HepG2 (cell line): ENCODE data around the gene VEPH1. TPM values are rescaled to one million over a fixed set of nuclear protein-coding genes. Genes with fewer than 3 reads are reported as not detected.

Source experiments
- ATAC-seq: fragments of 200-7000 bp; cut with Tn5 transposase; 3 replicates; pipeline ENCODE4 v1.9.1; 2020; ENCODE audit warnings: mild to moderate bottlenecking, moderate library complexity
- BruUV-seq: library from RNA; stranded (reverse); fragments of 400-500 nt; replicated peaks from 2 replicates; lab custom pipeline; 2021; lab: Mats Ljungman, UMichigan
- CTCF ChIA-PET: fragments of 300-600 bp; formaldehyde crosslinking; extraction: SDS; loops from one replicate; lab custom pipeline; 2021; ENCODE audit warnings: low total read pairs, inconsistent platforms, low intra/inter-chr PET ratio; lab: Yijun Ruan, JAX
- POLR2A ChIA-PET: fragments of 350-600 bp; sonication (Branson Sonifier 250); formaldehyde crosslinking; loops from one replicate; lab custom pipeline; 2020; ENCODE audit warnings: antibody characterized with exemption, inconsistent platforms; lab: Yijun Ruan, JAX
- DNase-seq: peaks from one replicate; pipeline ENCODE4 v3.0.0-alpha.2; 2015; ENCODE audit warnings: low spot score
- FAIRE-seq: peaks from 3 replicates; lab custom pipeline; 2011; peaks lifted over from hg19 to GRCh38; lab: Jason Lieb, UNC
- H2AFZ ChIP-seq: one replicate; pipeline ENCODE4 v1.6.1; 2011; ENCODE audit warnings: low read length, inconsistent platforms
- H3K27ac ChIP-seq: fragments of 300-600 bp; 3 replicates; pipeline ENCODE4 v1.8.0; 2011; ENCODE audit warnings: mixed run types, mild to moderate bottlenecking, mixed read lengths, low read length, inconsistent platforms; ENCODE audit not compliant: insufficient read depth; ENCODE audit errors: extremely low read length
- H3K27me3 ChIP-seq, 2 experiments: fragments of 200-600 bp in 1 of 2; 2 replicates in 1 of 2; 3 replicates in 1 of 2; pipeline versions ENCODE4 v1.6.0 to v1.8.0; 2011; ENCODE audit warnings: low read length in 2 of 2, mild to moderate bottlenecking in 2 of 2, moderate library complexity in 2 of 2, inconsistent platforms in 1 of 2; ENCODE audit not compliant: insufficient read depth in 2 of 2, control insufficient read depth in 1 of 2
- H3K36me3 ChIP-seq, 2 experiments: fragments of 200-600 bp in 1 of 2; replicated peaks in 1 of 2; 2 replicates in 1 of 2; 3 replicates in 1 of 2; pipeline versions ENCODE4 v1.5.1 to v1.8.0; 2011; ENCODE audit warnings: low read length in 2 of 2, inconsistent platforms in 1 of 2; ENCODE audit not compliant: insufficient read depth in 2 of 2, control insufficient read depth in 1 of 2
- H3K4me1 ChIP-seq: 2 replicates; pipeline ENCODE4 v1.5.1; 2012; ENCODE audit warnings: low read length, inconsistent platforms; ENCODE audit not compliant: insufficient read depth
- H3K4me2 ChIP-seq: 2 replicates; pipeline ENCODE4 v1.6.0; 2011; ENCODE audit warnings: low read depth, low read length, inconsistent platforms
- H3K4me3 ChIP-seq, 3 experiments: fragments of 200-600 bp in 1 of 3; sonication (generic), shearing (Covaris generic) in 1 of 3; replicated peaks in 1 of 3; 2 replicates each; pipeline ENCODE4 v1.5.1; 2011 to 2016; ENCODE audit warnings: low read length in 3 of 3, inconsistent platforms in 2 of 3, low read depth in 2 of 3, mild to moderate bottlenecking in 2 of 3, control low read depth in 1 of 3, mixed read lengths in 1 of 3; ENCODE audit not compliant: insufficient read depth in 1 of 3
- H3K79me2 ChIP-seq: one replicate; pipeline ENCODE4 v1.6.1; 2011; ENCODE audit warnings: low read length, inconsistent platforms; ENCODE audit not compliant: insufficient read depth
- H3K9ac ChIP-seq: 2 replicates; pipeline ENCODE4 v1.6.0; 2011; ENCODE audit warnings: mild to moderate bottlenecking, low read depth, low read length, inconsistent platforms; ENCODE audit not compliant: insufficient read depth
- H3K9me3 ChIP-seq: 2 replicates; pipeline ENCODE4 v1.5.1; 2012; ENCODE audit warnings: mild to moderate bottlenecking, low read length
- H4K20me1 ChIP-seq: 2 replicates; pipeline ENCODE4 v1.6.0; 2011; ENCODE audit warnings: inconsistent platforms, mild to moderate bottlenecking, low read length, moderate library complexity; ENCODE audit not compliant: insufficient read depth
- HBP1 ChIP-seq: IDR thresholded peaks from 2 replicates; pipeline ENCODE4 v1.6.1; 2016; ENCODE audit warnings: low read depth, control low read depth
- PAXIP1 ChIP-seq: sonication (generic); formaldehyde crosslinking; conservative IDR thresholded peaks from 2 replicates; pipeline ENCODE4 v1.4.0; 2020; ENCODE audit warnings: mild to moderate bottlenecking, missing genetic modification reagents, moderate library complexity
- ZNF251 ChIP-seq: sonication (generic); formaldehyde crosslinking; IDR thresholded peaks from 2 replicates; pipeline ENCODE4 v1.9.0; 2021; ENCODE audit warnings: mild to moderate bottlenecking, missing genetic modification reagents
- WGBS: methylation state at CpG from one replicate; pipeline ENCODE4 v1.1.6; 2017; ENCODE audit warnings: low lambda C conversion rate; 5-methylcytosine and 5-hydroxymethylcytosine counted together
- in situ Hi-C: cut with HindIII; loops from 2 replicates; pipeline ENCODE4 v1.10.0; 2017; ENCODE audit warnings: low pct_unique_long_range_greater_than_20kb; ENCODE audit not compliant: extremely low pct_ligation_motif_present
- intact Hi-C: fragments of 100-400 bp; cut with micrococcal nuclease; formaldehyde crosslinking; loops from one replicate; pipeline ENCODE4 v1.10.0; 2022; ENCODE audit not compliant: unreplicated experiment
- polyA plus RNA-seq, 8 experiments: library from polyadenylated mRNA; depleted of rRNA in 3 of 8; stranded (reverse) in 7 of 8; unstranded in 1 of 8; fragments of >200 nt; fragmentation: Illumina TruSeq in 4 of 8; extraction: Trizol in 4 of 8; gene quantifications; 2 replicates each; pipeline versions ENCODE4 v1.2.1 to v1.2.3, GENCODE V29; 2011 to 2016; ENCODE audit warnings: low read depth in 4 of 8, missing spikeins in 1 of 8, mixed read lengths in 1 of 8; ENCODE audit not compliant: insufficient read depth in 1 of 8
- total RNA-seq, 5 experiments: library from RNA; depleted of rRNA; stranded (reverse); fragments of >200 nt; fragmentation: Illumina TruSeq; extraction: Trizol; gene quantifications; 2 replicates each; pipeline ENCODE4 v1.2.3, GENCODE V29; 2016; ENCODE audit warnings: low read depth in 1 of 5

VEPH1 gene
- total and polyA plus RNA-seq, 2 of the 13 experiments (the other 11 are each of a cell fraction or from before 2014, with no cell fraction given): not detected

GRCh38 chr3:157500232-157500631, 3.0 kb downstream of the VEPH1 start:
- in situ Hi-C loops (no loop called here), intact Hi-C loops (no loop called here)
- H3K4me2 ChIP-seq: no peak overlapping the region
- H3K79me2 ChIP-seq: no peaks in the 10 kb centered on the region
- no peaks in the 10 kb centered on the region for H3K9me3 ChIP-seq
- WGBS: 22% methylated on average over 4 of the region's 4 CpGs
- H3K27me3 ChIP-seq: no peaks in the 10 kb centered on the region; a peak in 1 of 5 replicates
- no peaks in the 10 kb centered on the region for H4K20me1 ChIP-seq
- H3K9ac ChIP-seq: no peak overlapping the region
- DNase-seq: no peak
- no peaks in the 10 kb centered on the region for H3K36me3 ChIP-seq
- ATAC-seq: no peak
- H2AFZ ChIP-seq: no peak overlapping the region
- FAIRE-seq: no peak
- H3K27ac ChIP-seq: no peak overlapping the region
- H3K4me1 ChIP-seq: peaks cover 14% of the 10 kb centered on the region
- BruUV-seq: no TSS peak
- H3K4me3 ChIP-seq: no peak overlapping the region
- ChIA-PET POLR2A (no interaction called here), CTCF (no interaction called here)
- TF ChIP-seq HBP1 (CRISPR knock-in tag): no peak
- TF ChIP-seq PAXIP1 (CRISPR knock-in tag): no peak
- TF ChIP-seq ZNF251: no peak
